Ovary (tissue), 3 donors: Measurements from ENCODE around the gene WNT2B.

Source experiments
- CTCF ChIP-seq, 3 donors: fragments of 450-650 bp in 2 of 3; fragments of 200-600 bp in 1 of 3; IDR thresholded peaks; one replicate each; pipeline versions ENCODE4 v1.5.1 to v1.8.0; 2016 to 2022; ENCODE audit warnings: antibody characterized with exemption in 3 of 3, mild to moderate bottlenecking in 1 of 3
- EP300 ChIP-seq: sonication (generic); formaldehyde crosslinking; IDR thresholded peaks from one replicate; pipeline ENCODE4 v1.6.1; 2017; ENCODE audit warnings: antibody characterized with exemption
- POLR2A ChIP-seq: fragments of 450-650 bp; IDR thresholded peaks from one replicate; pipeline ENCODE4 v1.6.1; 2017; ENCODE audit warnings: antibody characterized with exemption, mild to moderate bottlenecking, moderate library complexity
- donor health status: DM: no; HTN: no; CAD: no.

GRCh38 chr1:112558634-112559033 lies 49.9 kb downstream of the WNT2B start:
- TF ChIP-seq CTCF (IDR thresholded peaks at IDR 0.05) (no peak), EP300 (no peak), POLR2A (no peak)
